Right lung (tissue), 5 donors: ENCODE measurements around the gene SUN5. TPM values are rescaled to one million over a fixed set of nuclear protein-coding genes. Genes with fewer than 3 reads are reported as not detected.

Experiments used
- DNase-seq, 2 donors: peaks; one replicate each; pipeline ENCODE4 v3.0.0-alpha.2; 2013
- polyA plus RNA-seq, 5 donors: library from polyadenylated mRNA; unstranded; fragments of 120-200 nt; gene quantifications; one replicate each; pipeline versions ENCODE4 v1.2.1 to v1.2.3, GENCODE V29; 2013; ENCODE audit warnings: inconsistent platforms in 1 of 5, low replicate concordance in 1 of 5; ENCODE audit not compliant: insufficient read length in 5 of 5, insufficient read depth in 1 of 5

The SUN5 gene
- polyA plus RNA-seq, 5 donors: not detected

DNA sequence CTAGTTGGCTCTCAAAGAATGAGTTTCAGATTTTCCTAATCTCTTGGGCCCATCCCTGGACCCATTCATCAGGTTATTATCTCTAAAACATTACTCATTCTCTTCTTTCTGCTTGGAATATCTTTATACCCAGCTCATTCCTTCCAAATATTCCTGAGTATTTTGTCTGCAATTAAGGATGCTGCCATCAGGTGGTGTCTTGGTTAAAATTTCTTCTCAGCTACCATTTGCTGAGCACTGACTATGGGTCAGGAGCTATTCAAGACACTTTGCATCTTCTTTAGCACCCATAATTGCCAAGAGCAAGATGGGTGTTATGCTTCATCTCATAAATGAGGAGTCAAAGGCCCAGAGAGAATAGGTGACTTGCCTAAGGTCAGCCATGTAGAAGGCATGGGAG lies 8.4 kb downstream of the SUN5 start:
- no peak for DNase-seq

DNA sequence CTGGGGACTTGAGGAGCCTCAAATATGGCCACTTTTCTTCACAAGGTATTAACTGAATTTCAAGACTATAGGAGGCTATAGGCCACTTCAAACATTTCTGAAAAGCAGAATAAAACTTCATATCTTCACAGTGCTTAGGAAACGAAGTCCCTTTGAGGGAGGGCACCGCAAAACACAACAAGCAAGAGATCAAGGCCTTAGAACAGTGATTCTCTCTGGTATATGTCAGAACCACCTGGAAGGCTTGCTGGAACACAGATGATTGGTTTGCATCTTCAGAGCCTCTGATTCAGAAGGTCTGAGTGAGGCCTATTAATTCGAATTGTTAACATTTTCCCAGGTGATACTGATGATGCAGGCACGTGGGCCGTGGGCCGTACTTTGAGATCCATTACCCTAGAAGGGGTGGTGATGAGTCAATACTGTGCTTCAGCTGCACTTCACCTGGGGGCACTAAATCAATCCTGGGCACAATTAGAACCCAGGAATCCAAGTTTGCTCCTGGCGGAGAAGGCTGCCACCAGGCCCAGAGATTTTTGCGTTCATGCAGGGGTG lies 10.7 kb downstream of the SUN5 start:
- no peak for DNase-seq

DNA sequence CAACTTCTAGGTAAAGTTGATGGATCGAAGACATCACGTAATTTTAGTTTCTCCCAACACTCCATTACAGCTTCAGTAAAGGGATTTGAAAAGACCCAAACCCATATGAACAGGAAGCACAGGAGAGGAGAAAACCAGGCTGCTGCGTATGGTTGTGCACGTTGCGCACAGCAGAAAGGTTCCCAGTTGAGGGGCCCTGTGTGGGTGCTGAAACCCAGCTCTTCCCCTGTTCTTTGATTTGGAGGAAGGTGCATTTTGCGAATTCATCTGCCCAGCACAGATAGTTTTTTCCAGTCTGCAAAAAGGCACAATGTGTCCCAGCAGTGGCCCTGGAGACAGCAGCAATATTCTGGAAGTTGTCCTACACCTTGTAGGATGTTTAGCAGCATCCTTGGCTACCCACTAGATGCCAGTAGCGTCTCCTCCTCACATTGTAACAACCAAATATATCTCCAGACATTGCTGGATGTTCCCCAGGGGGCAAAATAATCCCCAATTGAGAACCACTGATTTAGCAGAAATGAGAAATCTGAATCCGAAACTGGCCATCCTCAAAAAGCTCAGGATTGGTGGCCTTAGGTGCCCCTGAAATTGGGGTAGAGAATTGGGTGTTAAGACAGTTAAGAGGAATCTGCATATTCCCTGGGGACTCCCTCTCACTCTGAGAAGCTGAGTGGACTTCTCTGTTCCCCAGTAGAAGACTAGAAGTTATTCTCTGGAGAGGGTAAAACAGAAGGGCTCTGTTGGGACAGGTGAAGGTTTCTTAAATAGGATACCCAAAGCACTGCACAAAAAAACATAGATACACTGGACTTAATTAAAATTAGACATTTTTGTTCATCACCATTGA lies 12.2 kb downstream of the SUN5 start:
- no peak for DNase-seq

DNA sequence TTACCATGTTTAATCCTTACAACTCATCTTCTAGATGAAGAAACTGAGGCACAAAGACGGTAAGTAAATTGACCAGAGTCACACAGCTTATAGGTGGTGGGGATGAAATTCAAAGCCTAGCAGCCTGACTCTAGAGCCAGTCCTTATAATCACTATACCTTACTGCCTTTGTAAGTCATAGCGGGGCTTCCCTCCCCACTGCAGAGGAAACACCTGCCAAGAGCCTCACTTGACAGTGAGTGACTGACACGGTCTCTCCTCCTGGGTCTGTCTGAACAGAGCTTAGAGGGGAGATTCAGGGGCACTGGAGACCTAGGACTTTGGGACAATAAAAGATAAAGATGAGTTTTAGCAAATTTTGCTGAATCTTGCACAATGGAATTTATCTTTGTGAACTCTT lies 12.8 kb downstream of the SUN5 start:
- no peak for DNase-seq

DNA sequence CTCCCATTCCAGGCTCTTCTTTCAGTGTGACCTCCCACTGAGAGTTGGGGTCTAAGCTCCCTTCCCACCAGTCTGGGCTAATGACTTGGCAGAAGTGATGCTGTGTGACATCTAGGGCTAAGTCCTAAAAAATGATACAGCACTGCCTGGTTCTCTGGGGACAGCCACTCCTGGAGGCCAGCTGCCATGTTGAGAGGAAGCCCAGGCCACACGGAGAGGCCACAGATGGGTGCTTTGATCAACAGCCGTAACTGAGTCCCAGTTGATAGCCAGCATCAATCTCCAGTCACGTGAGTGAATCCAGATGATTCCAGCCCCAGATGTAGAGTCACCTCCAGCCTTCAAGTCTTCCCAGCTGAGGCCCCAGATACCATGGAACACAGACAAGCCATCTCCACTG lies 13.8 kb downstream of the SUN5 start:
- DNase-seq: no peak

DNA sequence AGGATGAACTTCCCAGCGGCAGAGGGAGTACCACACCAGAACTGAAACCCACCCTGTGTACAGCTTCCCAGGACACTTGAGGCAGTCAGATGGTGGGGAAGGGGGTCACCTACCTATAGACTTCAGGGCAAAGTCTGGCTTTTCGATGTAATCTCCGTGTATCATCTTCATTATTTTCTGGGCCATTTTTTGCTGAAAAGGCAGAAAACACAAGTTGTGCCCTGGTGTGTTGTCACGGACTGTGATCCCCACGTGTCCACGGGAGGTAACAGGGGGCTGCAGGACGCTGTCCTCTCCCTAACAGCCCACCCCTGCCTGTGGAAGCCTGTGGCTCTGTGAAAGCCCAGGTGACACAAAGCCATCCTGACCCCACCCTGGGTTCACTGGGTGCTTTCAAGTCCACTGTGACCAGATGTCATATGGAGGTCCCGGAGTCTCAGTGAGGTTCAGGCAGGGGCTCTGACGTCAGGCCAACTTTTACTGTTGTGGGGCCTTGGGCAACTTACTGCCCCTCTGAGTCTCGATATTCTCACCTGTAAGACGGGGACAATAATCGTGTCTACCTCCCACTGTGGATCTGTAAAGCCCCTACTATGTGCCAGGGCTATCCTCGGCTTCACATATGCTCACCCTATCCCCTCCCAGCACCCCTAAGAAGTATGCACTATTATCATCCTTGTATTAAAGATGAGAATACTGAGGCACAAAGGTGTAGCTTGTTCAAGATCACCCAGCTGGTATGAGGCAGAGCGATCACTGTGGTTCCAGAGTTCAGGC lies 14.5 kb downstream of the SUN5 start:
- DNase-seq: no peak

DNA sequence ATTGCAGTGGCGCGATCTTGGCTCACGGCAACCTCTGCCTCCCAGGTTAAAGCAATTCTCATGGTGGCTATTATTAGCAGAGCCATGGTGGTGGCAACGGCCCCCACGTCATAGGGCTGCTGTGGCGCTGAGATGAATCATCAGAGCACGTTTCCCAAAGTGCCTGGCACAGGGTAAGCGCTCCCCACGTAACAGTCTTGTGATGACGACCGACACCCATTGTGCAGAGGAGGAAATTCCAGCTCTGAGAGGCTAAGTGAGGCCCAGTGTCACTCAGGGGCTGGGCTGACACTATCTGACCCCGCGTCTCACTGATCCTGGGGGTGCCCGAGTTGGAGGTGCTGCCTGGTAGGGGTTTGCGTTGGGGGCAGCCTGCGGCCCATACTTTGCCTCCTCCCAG lies 16.2 kb downstream of the SUN5 start:
- DNase-seq: no peak

DNA sequence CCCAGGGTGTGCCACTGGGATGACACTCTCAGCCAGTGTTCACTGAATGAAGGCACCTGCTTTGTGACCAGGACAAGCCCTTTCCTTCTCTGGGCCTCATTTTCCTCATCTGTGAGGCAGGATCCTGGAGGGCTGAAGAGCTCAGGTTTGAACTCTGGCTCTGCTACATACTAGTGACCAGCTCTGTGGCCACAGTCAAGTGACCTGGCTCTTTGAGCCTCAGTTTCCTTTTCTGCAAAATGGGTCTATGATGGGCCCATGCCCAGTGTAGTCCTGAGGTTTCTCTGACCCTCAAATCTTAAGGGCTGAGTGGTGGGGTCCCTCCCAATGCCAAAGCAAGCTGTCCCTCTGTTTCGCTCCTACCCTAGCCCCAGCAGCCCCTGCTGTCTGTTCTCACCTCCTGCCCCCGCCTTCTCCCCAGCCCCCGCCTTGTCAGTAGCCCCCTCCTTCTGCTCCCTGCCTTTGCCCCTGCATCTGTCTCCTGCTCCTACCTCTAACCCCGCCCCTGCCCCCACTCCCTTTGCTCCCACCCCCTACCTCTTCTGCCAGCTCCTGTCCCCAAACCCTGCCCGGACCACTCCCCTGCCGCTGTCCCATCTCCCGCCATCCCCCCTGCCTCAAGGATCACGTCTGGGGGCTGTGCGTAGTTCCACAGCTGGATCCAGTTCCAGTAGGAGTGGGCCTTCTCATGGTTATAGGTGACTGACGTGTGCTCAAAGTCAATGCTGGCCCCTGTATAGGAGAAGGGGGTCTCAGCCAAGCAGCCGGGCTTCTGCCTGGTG lies 17.0 kb downstream of the SUN5 start:
- no peak for DNase-seq

DNA sequence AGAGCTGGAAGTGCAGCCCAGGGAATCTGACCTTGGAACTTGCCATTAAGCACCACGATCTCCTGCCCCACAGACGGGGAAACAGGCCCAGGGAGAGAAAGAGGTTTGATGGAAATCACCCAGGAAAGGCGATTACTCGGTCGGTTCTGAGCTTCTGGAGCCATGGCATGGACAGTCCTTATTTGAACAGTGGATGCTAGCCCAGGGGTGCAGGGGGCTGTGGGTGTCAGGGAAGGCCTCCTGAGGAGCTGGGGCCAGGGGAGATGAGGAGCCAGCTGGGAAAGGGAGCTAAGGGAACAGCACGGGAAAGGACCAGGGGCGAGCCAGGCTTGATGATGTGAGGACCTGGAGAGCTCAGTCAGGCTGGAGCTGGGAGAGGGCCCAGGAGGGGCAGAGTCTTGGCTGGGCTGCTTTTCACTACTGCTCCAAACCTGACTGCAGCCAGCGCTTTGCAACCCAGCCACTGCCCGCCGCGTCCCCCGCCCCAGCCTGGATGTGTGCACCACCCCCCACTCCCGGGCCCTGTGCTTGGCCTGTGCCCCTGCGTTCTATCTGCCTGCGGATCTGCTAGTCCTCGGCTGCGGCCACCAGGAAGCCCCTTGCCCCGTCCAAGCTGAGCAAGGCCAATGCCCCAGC lies 17.8 kb downstream of the SUN5 start:
- DNase-seq: no peak

DNA sequence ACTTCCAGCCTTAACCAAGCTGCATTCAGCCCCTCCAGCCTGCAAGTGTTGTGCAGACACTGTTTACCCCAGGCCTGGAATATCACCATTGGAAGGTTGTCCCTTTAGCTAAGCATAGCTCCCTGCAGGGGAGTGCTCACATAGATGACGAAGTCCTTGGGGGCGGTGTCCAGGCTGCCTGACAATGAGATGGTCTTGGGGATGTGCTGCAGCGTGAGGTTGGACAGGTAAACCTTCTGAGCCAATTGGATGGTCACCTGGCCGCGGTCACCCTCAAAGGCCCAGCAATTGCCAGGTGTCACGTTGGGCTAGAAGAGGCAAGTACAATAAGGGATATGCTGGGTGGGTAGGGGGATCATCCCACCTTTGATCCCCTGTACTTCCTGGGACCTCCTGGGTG lies 18.6 kb downstream of the SUN5 start:
- DNase-seq: no peak

DNA sequence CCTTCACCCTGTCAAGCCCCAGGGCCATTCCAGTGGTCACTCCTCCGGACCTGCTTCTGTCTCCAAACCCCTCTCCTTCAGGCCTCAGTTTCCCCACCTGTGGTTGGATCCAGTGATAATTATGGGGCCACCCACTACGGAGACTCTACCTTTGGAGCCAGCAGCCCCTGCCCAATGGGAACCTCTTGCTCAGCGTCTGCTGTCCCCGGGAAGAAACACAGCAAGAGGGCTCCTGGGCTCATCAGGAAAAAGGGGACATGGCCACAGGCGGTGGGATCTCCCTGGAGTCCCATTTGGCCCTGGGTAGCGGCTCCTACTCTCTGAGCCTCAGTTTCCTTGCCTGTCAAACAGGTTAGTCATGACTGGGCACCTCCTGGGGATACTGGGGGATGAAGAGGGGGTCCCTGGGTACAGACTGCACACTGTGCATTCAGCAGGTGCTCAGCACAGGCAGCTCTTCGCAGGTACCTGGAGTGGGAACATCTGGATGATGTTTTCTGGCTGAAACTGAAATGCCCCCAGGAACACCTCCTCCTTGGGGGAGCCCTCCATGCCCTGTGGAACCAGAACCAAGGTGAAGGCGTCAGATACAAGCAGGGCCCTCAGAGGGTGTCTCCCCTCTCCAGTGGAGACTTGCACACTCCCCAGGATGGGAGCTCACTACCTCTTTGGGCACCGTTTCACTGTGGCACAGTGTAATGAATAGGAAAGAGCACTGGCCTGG lies 19.4 kb downstream of the SUN5 start:
- DNase-seq: no peak

DNA sequence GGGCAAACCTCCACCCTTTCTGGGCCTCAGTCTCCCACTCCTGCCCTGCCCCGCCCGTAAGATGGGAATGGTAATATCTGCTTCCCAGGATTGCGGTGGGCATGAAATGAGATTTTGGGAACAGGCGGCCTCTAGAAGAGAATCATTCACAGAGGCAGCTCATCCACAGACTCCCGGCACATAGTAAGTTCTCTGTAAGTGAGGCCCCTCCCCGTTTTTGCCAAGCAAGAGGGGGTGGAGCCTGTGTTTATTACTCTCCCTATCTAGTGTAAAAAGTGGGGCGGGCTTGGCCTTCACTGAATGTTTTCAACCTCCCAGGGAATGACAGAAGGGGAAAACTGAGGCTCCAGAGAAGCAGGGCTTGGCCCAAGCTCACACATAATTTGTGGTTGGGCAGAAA lies 20.0 kb downstream of the SUN5 start:
- no peak for DNase-seq

DNA sequence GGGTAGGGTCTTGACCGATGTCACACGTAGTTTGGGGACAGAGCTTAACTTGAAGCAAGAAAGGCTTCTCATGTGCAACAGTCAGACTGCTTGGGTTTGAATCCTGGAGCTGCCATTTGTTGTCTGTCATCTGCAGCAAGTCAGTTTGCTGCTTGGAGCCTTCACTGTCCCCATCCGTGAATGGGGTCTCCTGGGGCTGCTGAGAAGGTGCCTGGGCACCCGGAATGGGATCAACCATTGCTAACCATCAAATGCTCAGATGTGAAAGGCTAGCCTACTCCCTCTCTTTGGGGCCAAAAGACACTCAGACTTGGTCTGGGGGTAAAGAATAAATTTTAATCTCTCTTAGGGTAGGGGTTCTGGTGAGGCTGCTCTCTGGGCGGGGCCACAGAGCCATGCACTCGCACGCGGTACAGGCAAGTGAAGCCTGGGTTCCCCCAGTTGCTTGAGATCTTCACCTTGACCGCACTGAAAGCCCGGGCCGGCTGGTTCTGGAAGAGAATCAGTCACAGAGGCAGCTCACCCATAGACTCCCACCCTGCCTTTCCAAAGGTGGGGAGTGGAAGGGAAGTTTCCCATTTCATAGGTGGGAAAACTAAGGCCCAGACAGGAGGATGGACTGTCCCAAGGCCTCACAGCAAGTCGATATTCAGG lies 20.6 kb downstream of the SUN5 start:
- no peak for DNase-seq

DNA sequence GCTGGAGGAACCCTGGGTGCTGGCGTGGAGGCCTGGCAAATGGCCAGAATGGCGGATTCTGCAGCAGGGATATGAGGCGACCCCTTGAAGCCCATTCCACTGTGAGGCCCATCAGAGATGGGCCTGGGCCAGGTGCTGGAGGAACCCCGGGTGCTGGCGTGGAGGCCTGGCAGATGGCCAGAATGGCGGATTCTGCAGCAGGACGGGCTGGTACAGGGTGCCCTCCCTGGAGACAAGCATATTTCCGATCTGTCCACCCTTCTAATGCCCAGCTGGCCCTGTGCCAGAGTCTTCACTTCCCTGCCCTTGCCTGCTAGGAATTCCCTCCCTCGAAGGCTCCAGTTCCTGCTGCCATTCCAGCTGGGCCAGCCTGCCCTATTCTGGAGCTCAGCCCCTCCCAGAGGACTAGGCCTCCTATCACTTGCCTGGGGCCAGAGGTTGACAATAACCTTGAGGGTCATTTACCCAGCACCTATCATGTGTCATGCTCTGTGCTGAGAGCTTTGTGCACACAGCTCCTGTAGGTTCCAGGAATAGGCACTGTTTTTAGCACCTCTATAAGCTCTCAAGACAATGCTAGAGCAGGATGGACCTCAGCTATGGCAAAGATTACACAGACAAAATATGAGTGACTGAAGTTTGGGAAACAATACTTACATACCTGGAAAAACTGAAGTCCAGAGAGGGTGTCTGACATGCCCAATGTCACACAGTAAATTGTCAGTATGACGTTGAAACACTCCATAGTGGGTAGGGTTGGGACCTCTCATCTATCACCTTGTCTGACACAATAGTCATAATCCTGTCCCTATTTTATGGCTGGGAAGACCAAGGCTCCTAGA lies 21.4 kb downstream of the SUN5 start:
- DNase-seq: no peak

DNA sequence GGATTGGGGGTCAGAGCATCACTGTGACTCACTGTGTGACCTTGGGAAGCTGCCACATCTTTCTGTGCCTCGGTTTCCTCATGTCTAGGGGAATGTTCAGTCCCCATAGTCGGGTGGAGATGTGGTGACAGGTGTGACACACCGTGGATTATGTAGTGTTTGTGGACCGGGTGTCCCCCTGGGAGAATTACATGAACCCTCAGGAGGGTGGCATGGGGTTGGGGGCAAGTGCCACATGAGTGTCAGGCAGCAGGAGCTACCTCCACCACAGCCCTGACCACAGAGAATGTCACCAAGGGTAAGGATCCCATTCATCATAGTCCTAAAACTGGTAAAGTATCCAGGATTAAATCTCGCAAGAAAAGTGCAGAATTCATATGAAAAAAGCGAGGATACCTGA lies 23.2 kb downstream of the SUN5 start:
- no peak for DNase-seq

DNA sequence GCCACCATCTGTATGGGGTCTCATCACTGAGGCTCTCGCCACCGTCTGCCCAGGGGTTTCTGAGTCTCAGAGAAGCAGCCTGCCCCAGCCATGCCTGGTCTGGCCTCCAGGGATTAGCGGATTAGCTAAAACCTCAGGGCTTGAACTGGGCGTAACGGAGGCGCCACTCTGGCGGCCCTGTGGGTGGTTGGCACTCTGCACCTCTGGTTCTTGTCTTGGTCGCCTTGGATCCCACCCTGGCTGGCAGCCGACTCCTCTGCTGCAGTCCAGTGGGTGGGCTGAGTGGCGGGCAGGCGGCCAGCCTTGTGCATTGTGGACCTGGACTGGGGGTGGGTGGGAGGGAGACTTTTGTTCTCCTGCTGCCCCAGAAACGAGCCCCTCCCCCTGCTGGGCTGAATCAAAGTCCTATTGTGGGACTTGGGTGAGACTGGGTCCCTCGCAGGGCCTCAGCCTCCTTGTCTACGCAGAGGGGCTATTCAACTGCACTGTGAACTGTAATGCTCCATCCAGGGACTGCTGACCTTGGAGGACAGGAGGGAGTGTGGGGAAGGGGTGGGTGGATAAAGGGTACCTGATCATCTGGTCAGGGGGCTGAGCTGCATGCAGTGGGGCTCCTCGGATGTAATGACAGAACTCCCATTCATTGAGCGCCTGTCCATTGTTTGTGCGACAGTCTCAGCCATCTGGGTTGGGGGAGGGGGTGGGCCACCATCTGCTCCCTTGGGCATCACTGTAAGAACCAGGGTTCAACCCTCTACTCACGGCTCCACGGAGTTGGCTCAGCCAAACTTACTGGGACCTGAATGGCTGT lies 23.9 kb downstream of the SUN5 start:
- DNase-seq: no peak

DNA sequence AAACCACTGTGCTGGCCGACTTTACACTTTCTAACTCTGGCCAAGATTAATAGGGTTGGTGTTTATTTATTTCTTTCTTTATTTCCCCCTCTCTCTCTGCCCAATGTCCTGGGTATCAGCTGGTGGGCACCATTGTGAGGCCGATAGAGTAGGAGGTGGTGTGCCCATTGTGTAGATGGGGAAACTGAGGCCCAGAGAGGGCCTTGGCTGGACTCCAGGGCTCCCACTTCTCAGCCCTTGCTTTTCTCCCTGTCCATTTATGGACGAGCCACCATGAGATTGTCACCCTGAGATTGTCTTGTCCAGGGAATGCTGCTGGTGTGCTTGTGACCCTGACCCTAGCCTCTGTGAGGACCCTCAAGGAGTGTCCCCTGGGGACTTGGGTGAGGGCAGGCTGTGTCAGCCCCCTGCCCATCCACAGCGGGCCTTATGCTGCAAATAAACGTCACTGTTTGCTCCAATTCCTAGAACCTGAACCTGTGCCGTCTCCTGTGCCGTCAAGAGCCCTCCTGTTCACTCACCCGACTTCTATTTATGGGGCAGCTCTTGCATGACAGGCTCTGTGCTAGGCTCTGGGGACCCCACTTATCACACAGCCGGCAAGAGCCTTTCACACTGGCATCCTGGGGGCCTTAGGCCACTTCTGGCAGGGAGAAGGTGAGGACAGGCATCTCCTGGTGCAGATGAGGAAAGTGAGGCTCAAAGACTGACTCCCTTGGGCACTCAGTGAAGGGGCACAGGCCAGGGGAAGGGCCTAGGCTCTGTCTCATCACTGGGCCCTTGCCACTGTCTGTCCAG lies 24.8 kb downstream of the SUN5 start:
- DNase-seq: no peak

DNA sequence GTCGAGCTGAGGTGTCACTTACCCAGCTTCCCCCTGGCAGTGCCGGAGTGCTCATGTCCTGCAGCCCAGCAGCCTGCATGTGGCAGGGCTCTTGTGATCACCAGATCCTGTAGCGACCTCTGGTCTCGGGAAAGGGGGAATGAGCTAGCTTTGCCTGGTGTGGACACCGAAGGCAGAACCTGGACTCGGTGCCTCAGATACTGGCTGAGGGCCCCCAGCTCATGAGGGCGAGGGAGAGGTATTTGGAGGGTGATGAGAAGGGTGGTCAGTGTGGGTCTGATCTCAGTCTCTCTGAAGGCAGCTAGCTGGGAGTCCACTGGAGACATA lies 26.3 kb downstream of the SUN5 start:
- no peak for DNase-seq
